ENCODE measurements around the gene PKP3. TPM values are rescaled to one million over a fixed set of nuclear protein-coding genes. Genes with fewer than 3 reads are reported as not detected.
A peak's percentile ranks its signal among the peaks of the same experiment; 100 is the strongest.

The PKP3 gene
- total and polyA plus RNA-seq, 9 of the 15 experiments (the other 6 are each of a cell fraction or from before 2014, with no cell fraction given) = 0.11 to 110 (median 30.7) TPM

DNA sequence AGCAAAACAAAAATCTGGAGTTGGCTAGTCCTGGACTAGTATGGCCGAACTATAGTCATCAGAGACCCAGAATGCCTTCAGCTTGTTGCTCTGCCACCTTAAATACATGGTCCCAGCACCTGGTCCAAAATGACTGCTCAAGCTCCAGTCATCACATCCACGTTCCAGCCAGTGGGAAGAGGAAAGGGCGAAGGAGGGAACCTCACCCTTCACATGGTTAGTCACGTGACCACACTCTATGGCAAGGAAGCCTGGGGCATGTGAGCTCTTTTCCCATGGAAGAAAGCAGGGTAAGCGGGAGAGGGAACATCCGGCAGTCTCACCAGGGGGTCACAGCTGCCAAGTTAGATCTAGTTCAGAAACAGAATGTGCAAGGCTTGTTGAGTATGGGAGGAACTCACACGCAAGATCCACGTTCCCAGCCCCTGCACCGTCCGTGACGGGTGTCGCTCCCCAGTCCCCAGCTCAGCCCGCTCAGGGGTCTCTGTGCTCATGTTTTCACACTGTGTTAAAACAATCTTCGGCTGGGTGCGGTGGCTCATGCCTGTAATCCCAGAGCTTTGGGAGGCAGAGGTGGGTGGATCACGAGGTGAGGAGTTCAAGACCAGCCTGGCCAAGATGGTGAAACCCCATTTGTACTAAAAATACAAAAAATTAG is 49.7 kb downstream of the PKP3 start:
- FAIRE-seq (peak; percentile 72), DNase-seq (ENCODE audit: extremely low read depth in 1 of 4, low spot score in 3 of 4) (no peak), ATAC-seq (no peak)
- intact Hi-C loops (cut with micrococcal nuclease) (loop anchor here (5.0 kb wide), 1 partner anchor 74 kb away; no protein-coding TSS in a partner anchor), in situ Hi-C loops (cut with MboI) (no loop called here)
- CTCF ChIA-PET (ENCODE audit: low intra/inter-chr PET ratio) = no interaction called here
- peaks cover 4% of the 10 kb centered on the region for H3K79me2 ChIP-seq (ENCODE audit: control insufficient read depth, insufficient read depth, low read length)
- no peak overlapping the region for H3K4me3 ChIP-seq
- 74% methylated on average over 15 of the region's 16 CpGs for WGBS (ENCODE audit: insufficient coverage, low coverage, missing lambda C conversion rate)
- BruUV-seq (replicated peaks) = no TSS peak
- no peaks in the 10 kb centered on the region for H3K9me1 ChIP-seq (ENCODE audit: control insufficient read depth, insufficient read depth, low read length)
- no peaks in the 10 kb centered on the region for H3K27me3 ChIP-seq (ENCODE audit: control insufficient read depth in 2 of 2, insufficient read depth in 2 of 2, low read length in 2 of 2)
- H3K27ac ChIP-seq (ENCODE audit: extremely low read depth, low read depth, low read length) = no peak overlapping the region
- H3K9me3 ChIP-seq (replicated peaks; ENCODE audit: control insufficient read depth, insufficient read depth, low read depth, low read length) = no peaks in the 10 kb centered on the region
- H4K20me1 ChIP-seq (replicated peaks; ENCODE audit: control insufficient read depth, insufficient read depth, low read length) = no peaks in the 10 kb centered on the region
- H3K9ac ChIP-seq (ENCODE audit: insufficient read depth in 1 of 2, low read depth in 2 of 2, low read length in 2 of 2) = peak overlapping the region in 1 of 2 experiments; percentile 6; a peak in 2 of 4 replicates
- H3K4me2 ChIP-seq (ENCODE audit: insufficient read depth, low read length) = no peak overlapping the region
- H3K4me1 ChIP-seq (replicated peaks in 1 of 2; ENCODE audit: control insufficient read depth in 2 of 2, insufficient read depth in 2 of 2, low read length in 2 of 2) = peaks cover 19 to 79% of the 10 kb centered on the region in 2 experiments; a peak in 4 of 5 replicates
- peak overlapping the region; percentile 15 for H2AFZ ChIP-seq (ENCODE audit: low read depth, low read length)
- H3K36me3 ChIP-seq (ENCODE audit: control insufficient read depth, insufficient read depth, low read length) = no peaks in the 10 kb centered on the region
- POLR2A ChIA-PET = no interaction called here
- TF ChIP-seq ZNF75A (CRISPR knock-in tag; IDR thresholded peaks at IDR 0.05) = no peak
- no peak for TF ChIP-seq CHD4 (IDR thresholded peaks at IDR 0.05; ENCODE audit: insufficient read depth, insufficient replicate concordance, low read depth, low read length, poor library complexity, severe bottlenecking)
- no peak for TF ChIP-seq ADNP (tag; IDR thresholded peaks at IDR 0.05)
- no peak for TF ChIP-seq IRF2 (CRISPR knock-in tag; IDR thresholded peaks at IDR 0.05)
- TF ChIP-seq NCOA4 (IDR thresholded peaks at IDR 0.05; ENCODE audit: partially characterized antibody) = no peak
- 0 out of 4 replicates have a peak, but pooled peaks of 1 of the 2 experiments have one; percentile 18 for TF ChIP-seq TEAD1 (CRISPR knock-in tag; IDR thresholded peaks at IDR 0.05)
- no peak for TF ChIP-seq ZNF668 (CRISPR knock-in tag; IDR thresholded peaks at IDR 0.05)
- no peak for TF ChIP-seq ZNF707 (CRISPR knock-in tag; conservative IDR thresholded peaks at IDR 0.05)
- TF ChIP-seq SMC3 (conservative IDR thresholded peaks at IDR 0.05; ENCODE audit: insufficient read depth, low read depth, low read length) = no peak
- TF ChIP-seq TOE1 (IDR thresholded peaks at IDR 0.05; ENCODE audit: borderline replicate concordance) = peak; percentile 78
- TF ChIP-seq TOE1 (CRISPR knock-in tag; IDR thresholded peaks at IDR 0.05; ENCODE audit: borderline replicate concordance, low read depth) = no peak
- TF ChIP-seq, protein P1, sequence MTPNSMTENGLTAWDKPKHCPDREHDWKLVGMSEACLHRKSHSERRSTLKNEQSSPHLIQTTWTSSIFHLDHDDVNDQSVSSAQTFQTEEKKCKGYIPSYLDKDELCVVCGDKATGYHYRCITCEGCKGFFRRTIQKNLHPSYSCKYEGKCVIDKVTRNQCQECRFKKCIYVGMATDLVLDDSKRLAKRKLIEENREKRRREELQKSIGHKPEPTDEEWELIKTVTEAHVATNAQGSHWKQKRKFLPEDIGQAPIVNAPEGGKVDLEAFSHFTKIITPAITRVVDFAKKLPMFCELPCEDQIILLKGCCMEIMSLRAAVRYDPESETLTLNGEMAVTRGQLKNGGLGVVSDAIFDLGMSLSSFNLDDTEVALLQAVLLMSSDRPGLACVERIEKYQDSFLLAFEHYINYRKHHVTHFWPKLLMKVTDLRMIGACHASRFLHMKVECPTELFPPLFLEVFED (CRISPR knock-in tag; conservative IDR thresholded peaks at IDR 0.05) = no peak
- no peak for TF ChIP-seq TBP (optimal IDR thresholded peaks at IDR 0.05; ENCODE audit: low read depth, low read length)
- TF ChIP-seq HDGF (IDR thresholded peaks at IDR 0.05) = no peak
- no peak for TF ChIP-seq MTA1 (IDR thresholded peaks at IDR 0.05; ENCODE audit: borderline replicate concordance)
- TF ChIP-seq E2F6 (IDR thresholded peaks at IDR 0.05; ENCODE audit: borderline replicate concordance in 1 of 2, extremely low read depth in 1 of 2, insufficient read depth in 1 of 2, insufficient read length in 1 of 2, low read depth in 1 of 2, low read length in 1 of 2, poor library complexity in 1 of 2, severe bottlenecking in 1 of 2) = peak in 1 of 2 experiments; percentile 70
- no peak for TF ChIP-seq POLR3G (IDR thresholded peaks at IDR 0.05; ENCODE audit: extremely low read depth, insufficient read length, insufficient replicate concordance)

Data from K562 (cell line).